ENCODE results near the gene NLGN4Y. TPM values are rescaled to one million over a fixed set of nuclear protein-coding genes. Genes with fewer than 3 reads are reported as not detected.

Gene NLGN4Y
- total and polyA plus RNA-seq, 2 of the 4 experiments (the other 2 are of a cell fraction): not detected

DNA sequence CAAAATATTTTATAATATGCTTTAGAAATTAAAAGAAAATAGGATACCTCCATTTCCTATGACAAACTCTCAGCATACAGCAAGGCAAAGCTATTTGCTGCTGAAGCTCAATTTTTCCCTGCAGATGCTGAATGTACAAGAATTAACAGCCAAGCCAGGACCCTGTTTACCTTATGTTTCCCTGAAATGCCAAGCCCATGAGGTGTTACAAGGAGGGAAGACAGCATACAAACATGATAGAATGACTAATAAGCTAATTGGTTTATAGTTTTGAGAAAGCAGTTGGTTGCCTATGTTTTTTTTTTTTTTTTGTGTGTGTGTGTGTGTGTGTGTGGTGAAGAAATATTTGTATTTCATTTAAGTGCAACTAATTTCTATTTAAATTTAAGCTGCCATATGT, 113.2 kb downstream of the NLGN4Y start:
- ATAC-seq (ENCODE audit: low read depth) (no peak), DNase-seq (no peak)
- no peaks in the 10 kb centered on the region for H3K9me1 ChIP-seq (ENCODE audit: insufficient read depth, low read length)
- H3K27me3 ChIP-seq (ENCODE audit: control insufficient read depth, insufficient read depth, low read length): no peaks in the 10 kb centered on the region
- no peak overlapping the region for H3K4ac ChIP-seq (ENCODE audit: low read depth, low read length)
- H3K4me2 ChIP-seq (ENCODE audit: low read depth, low read length): no peak overlapping the region
- dilution Hi-C loops (cut with HindIII; ENCODE audit: low sequenced_read_pairs, unreplicated experiment) (no loop called here), in situ Hi-C loops (cut with MboI; ENCODE audit: low sequenced_read_pairs) (no loop called here), intact Hi-C loops (cut with micrococcal nuclease) (no loop called here)
- BruUV-seq (replicated peaks): no TSS peak
- no peak for TF ChIP-seq RAD21 (IDR thresholded peaks at IDR 0.05; ENCODE audit: low read length)
- TF ChIP-seq CHD1 (IDR thresholded peaks at IDR 0.05; ENCODE audit: low read depth, low read length): no peak
- TF ChIP-seq BHLHE40 (IDR thresholded peaks at IDR 0.05; ENCODE audit: low read depth, low read length): no peak
- no peak for TF ChIP-seq CEBPB (IDR thresholded peaks at IDR 0.05; ENCODE audit: low read depth, low read length)
- no peak for TF ChIP-seq MXI1 (IDR thresholded peaks at IDR 0.05; ENCODE audit: borderline replicate concordance, low read depth, low read length)
- TF ChIP-seq ELK1 (IDR thresholded peaks at IDR 0.05; ENCODE audit: borderline replicate concordance, low read depth, low read length): no peak
- TF ChIP-seq POLR2A (IDR thresholded peaks at IDR 0.05; ENCODE audit: low read depth, low read length): no peak
- TF ChIP-seq, protein P1, sequence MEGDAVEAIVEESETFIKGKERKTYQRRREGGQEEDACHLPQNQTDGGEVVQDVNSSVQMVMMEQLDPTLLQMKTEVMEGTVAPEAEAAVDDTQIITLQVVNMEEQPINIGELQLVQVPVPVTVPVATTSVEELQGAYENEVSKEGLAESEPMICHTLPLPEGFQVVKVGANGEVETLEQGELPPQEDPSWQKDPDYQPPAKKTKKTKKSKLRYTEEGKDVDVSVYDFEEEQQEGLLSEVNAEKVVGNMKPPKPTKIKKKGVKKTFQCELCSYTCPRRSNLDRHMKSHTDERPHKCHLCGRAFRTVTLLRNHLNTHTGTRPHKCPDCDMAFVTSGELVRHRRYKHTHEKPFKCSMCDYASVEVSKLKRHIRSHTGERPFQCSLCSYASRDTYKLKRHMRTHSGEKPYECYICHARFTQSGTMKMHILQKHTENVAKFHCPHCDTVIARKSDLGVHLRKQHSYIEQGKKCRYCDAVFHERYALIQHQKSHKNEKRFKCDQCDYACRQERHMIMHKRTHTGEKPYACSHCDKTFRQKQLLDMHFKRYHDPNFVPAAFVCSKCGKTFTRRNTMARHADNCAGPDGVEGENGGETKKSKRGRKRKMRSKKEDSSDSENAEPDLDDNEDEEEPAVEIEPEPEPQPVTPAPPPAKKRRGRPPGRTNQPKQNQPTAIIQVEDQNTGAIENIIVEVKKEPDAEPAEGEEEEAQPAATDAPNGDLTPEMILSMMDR (conservative IDR thresholded peaks at IDR 0.05; ENCODE audit: low read depth, low read length): no peak
- no peak for TF ChIP-seq NFE2L2 (IDR thresholded peaks at IDR 0.05; ENCODE audit: low read depth, low read length)
- TF ChIP-seq RFX5 (IDR thresholded peaks at IDR 0.05; ENCODE audit: low read depth, low read length): no peak
- TF ChIP-seq MAFK (IDR thresholded peaks at IDR 0.05; ENCODE audit: low read depth, low read length): no peak
- no peak for TF ChIP-seq FOS (IDR thresholded peaks at IDR 0.05; ENCODE audit: low read depth, low read length)
- TF ChIP-seq MAZ (IDR thresholded peaks at IDR 0.05; ENCODE audit: borderline replicate concordance, low read depth, low read length): no peak
- TF ChIP-seq SMC3 (IDR thresholded peaks at IDR 0.05; ENCODE audit: low read depth, low read length): no peak
- TF ChIP-seq USF2 (IDR thresholded peaks at IDR 0.05; ENCODE audit: low read depth, low read length): no peak
- TF ChIP-seq RCOR1 (IDR thresholded peaks at IDR 0.05; ENCODE audit: insufficient replicate concordance, low read length): no peak
- H2BK5ac ChIP-seq (ENCODE audit: low read depth, low read length, poor library complexity, severe bottlenecking): no peak overlapping the region
- H3K14ac ChIP-seq (replicated peaks; ENCODE audit: low read depth, low read length): no peak overlapping the region
- no peaks in the 10 kb centered on the region for H3K4me1 ChIP-seq (ENCODE audit: control insufficient read depth, insufficient read depth, low read length)
- H4K91ac ChIP-seq (ENCODE audit: insufficient read depth, low read depth, low read length): no peak overlapping the region
- H4K5ac ChIP-seq (ENCODE audit: low read depth, low read length): no peak overlapping the region
- no peak overlapping the region for H3K18ac ChIP-seq (ENCODE audit: low read depth, low read length)
- no peak overlapping the region for H2BK20ac ChIP-seq (ENCODE audit: low read depth, low read length)
- no peak overlapping the region for H2AFZ ChIP-seq (replicated peaks; ENCODE audit: low read length, poor library complexity)
- H3K9me3 ChIP-seq (ENCODE audit: control insufficient read depth, insufficient read depth, low read length): no peaks in the 10 kb centered on the region
- no peak overlapping the region for H4K8ac ChIP-seq (ENCODE audit: low read depth in 2 of 2, low read length in 2 of 2)
- H3K9ac ChIP-seq (ENCODE audit: low read depth, low read length): no peak overlapping the region
- H2AK9ac ChIP-seq (replicated peaks; ENCODE audit: low read depth, low read length, poor library complexity): no peak overlapping the region
- ChIA-PET POLR2A (ENCODE audit: unreplicated experiment) (no interaction called here), CTCF (no interaction called here)
- H4K20me1 ChIP-seq (ENCODE audit: insufficient read depth, low read length): no peaks in the 10 kb centered on the region
- H2BK120ac ChIP-seq (ENCODE audit: low read depth, low read length): no peak overlapping the region
- no peak overlapping the region for H2BK15ac ChIP-seq (ENCODE audit: low read depth, low read length)
- no peaks in the 10 kb centered on the region for H3K36me3 ChIP-seq (ENCODE audit: control insufficient read depth, insufficient read depth, low read length)
- no peak overlapping the region for H3K27ac ChIP-seq (ENCODE audit: insufficient read depth, low read length)
- no peak overlapping the region for H2AK5ac ChIP-seq (ENCODE audit: low read depth, low read length)
- no peak overlapping the region for H3K4me3 ChIP-seq (ENCODE audit: insufficient read depth, low read depth, low read length)
- no peak overlapping the region for H3K56ac ChIP-seq (ENCODE audit: extremely low read depth, insufficient read depth, low read length)
- no peak overlapping the region for H3K23ac ChIP-seq (ENCODE audit: low read depth, low read length)
- H3K79me1 ChIP-seq (ENCODE audit: low read depth in 1 of 2, low read length in 2 of 2): no peaks in the 10 kb centered on the region

All from IMR-90 (cell line).